A673 (cell line): ENCODE results near the gene CBX8. TPM values are rescaled to one million over a fixed set of nuclear protein-coding genes. Genes with fewer than 3 reads are reported as not detected.
A peak's percentile ranks its signal among the peaks of the same experiment; 100 is the strongest.

ENCODE experiments used
- BruUV-seq: library from RNA; stranded (reverse); fragments of 400-500 nt; replicated peaks from 2 replicates; lab custom pipeline; 2021; lab: Mats Ljungman, UMichigan
- CTCF ChIA-PET: fragments of 300-600 bp; sonication (Branson Sonifier 250); formaldehyde crosslinking; loops from one replicate; lab custom pipeline; 2022; ENCODE audit warnings: antibody characterized with exemption; lab: Charles Lee
- POLR2A ChIA-PET: fragments of 300-600 bp; sonication (Branson Sonifier 250); formaldehyde crosslinking; loops from one replicate; lab custom pipeline; 2022; ENCODE audit warnings: antibody characterized with exemption; ENCODE audit not compliant: low non-redundant PET; lab: Charles Lee
- DNase-seq: peaks from one replicate; pipeline ENCODE4 v3.0.0-alpha.2; 2015; ENCODE audit warnings: low spot score
- H3K27ac ChIP-seq: fragments of 200-600 bp; sonication (generic); 2 replicates; pipeline ENCODE4 v1.5.1; 2016; ENCODE audit warnings: mixed run types, low read depth, mild to moderate bottlenecking, mixed read lengths, antibody characterized with exemption, low read length; ENCODE audit not compliant: poor library complexity, severe bottlenecking
- H3K27me3 ChIP-seq: fragments of 200-600 bp; sonication (generic); replicated peaks from 2 replicates; pipeline ENCODE4 v1.6.1; 2017; ENCODE audit warnings: mixed run types, low read depth, mild to moderate bottlenecking, mixed read lengths, antibody characterized with exemption, low read length; ENCODE audit not compliant: insufficient read depth, poor library complexity
- H3K36me3 ChIP-seq: fragments of 200-600 bp; sonication (generic); 2 replicates; pipeline ENCODE4 v1.6.1; 2016; ENCODE audit warnings: mixed run types, mild to moderate bottlenecking, mixed read lengths, antibody characterized with exemption, low read length; ENCODE audit not compliant: insufficient read depth, poor library complexity, severe bottlenecking
- H3K4me1 ChIP-seq: fragments of 200-600 bp; sonication (generic); 2 replicates; pipeline ENCODE4 v1.6.1; 2017; ENCODE audit warnings: mixed run types, mild to moderate bottlenecking, mixed read lengths, antibody characterized with exemption, low read length; ENCODE audit not compliant: insufficient read depth, poor library complexity, severe bottlenecking
- H3K4me3 ChIP-seq: fragments of 200-600 bp; sonication (generic); 2 replicates; pipeline ENCODE4 v1.5.1; 2016; ENCODE audit warnings: low read depth, mixed run types, mild to moderate bottlenecking, mixed read lengths, low read length; ENCODE audit not compliant: poor library complexity, severe bottlenecking
- H3K9me3 ChIP-seq: fragments of 200-600 bp; sonication (generic); 2 replicates; pipeline ENCODE4 v1.6.1; 2016; ENCODE audit warnings: mixed run types, low read depth, mild to moderate bottlenecking, mixed read lengths, antibody characterized with exemption, low read length; ENCODE audit not compliant: poor library complexity, severe bottlenecking
- CTCF ChIP-seq: fragments of 300-800, 200-600 bp; sonication (generic); conservative IDR thresholded peaks from 2 replicates; pipeline ENCODE4 v1.5.1; 2017; ENCODE audit warnings: low read depth, mild to moderate bottlenecking, antibody characterized with exemption, low read length, moderate library complexity, mixed read lengths
- EZH2 ChIP-seq: fragments of 200-600 bp; sonication (generic); IDR thresholded peaks from 2 replicates; pipeline ENCODE4 v1.6.1; 2017; ENCODE audit warnings: borderline replicate concordance, low read depth, mild to moderate bottlenecking, mixed read lengths, antibody characterized with exemption, low read length; ENCODE audit not compliant: poor library complexity, severe bottlenecking
- intact Hi-C: fragments of 100-400 bp; cut with micrococcal nuclease; formaldehyde crosslinking; loops from one replicate; pipeline ENCODE4 v1.10.0; 2022; ENCODE audit not compliant: unreplicated experiment
- total RNA-seq: library from RNA; stranded (reverse); gene quantifications from 2 replicates; pipeline ENCODE4 v1.2.3, GENCODE V29; 2021

Gene CBX8
- total RNA-seq, 1 experiment from 2014 or later, result 27.0 TPM

GRCh38 chr17:79833110-79833450, 36.2 kb upstream of the CBX8 start:
- ChIA-PET POLR2A (interaction anchor here (0.8 kb wide), 1 partner anchor 8 kb away, joined by 4 read pairs; no protein-coding TSS in a partner anchor), CTCF (interaction anchor here (0.6 kb wide), 3 partner anchors 17 to 21 kb away, joined by 3 to 6 read pairs (median 3); no protein-coding TSS in a partner anchor)
- H3K27ac ChIP-seq, result no peak overlapping the region
- H3K9me3 ChIP-seq, result no peaks in the 10 kb centered on the region
- intact Hi-C loops, result loop anchor here (10.0 kb wide), 1 partner anchor 88 kb away; no protein-coding TSS in a partner anchor
- H3K4me1 ChIP-seq, result peaks cover 90% of the 10 kb centered on the region
- H3K27me3 ChIP-seq, result no peaks in the 10 kb centered on the region
- TF ChIP-seq EZH2, result no peak
- TF ChIP-seq CTCF, result no peak
- H3K36me3 ChIP-seq, result peaks cover 23% of the 10 kb centered on the region
- BruUV-seq, result no TSS peak
- peak overlapping the region; percentile 20 for H3K4me3 ChIP-seq
- no peak for DNase-seq

- peaks cover 23% of the 10 kb centered on the region for H3K36me3 ChIP-seq
- peak overlapping the region; percentile 58 for H3K27ac ChIP-seq
- no TSS peak for BruUV-seq
- TF ChIP-seq EZH2 (no peak), CTCF (no peak)
- H3K4me1 ChIP-seq, result peaks cover 91% of the 10 kb centered on the region
- no peaks in the 10 kb centered on the region for H3K9me3 ChIP-seq
- peak overlapping the region; percentile 20 for H3K4me3 ChIP-seq
- CTCF ChIA-PET, result interaction anchor here (0.6 to 0.7 kb wide), 4 partner anchors 17 to 35 kb away, joined by 3 to 6 read pairs (median 3); no protein-coding TSS in a partner anchor
- no peaks in the 10 kb centered on the region for H3K27me3 ChIP-seq
- DNase-seq, result peak; percentile 75
- intact Hi-C loops, result loop anchor here (10.0 kb wide), 1 partner anchor 88 kb away; no protein-coding TSS in a partner anchor
- POLR2A ChIA-PET, result interaction anchor here (0.8 kb wide), 1 partner anchor 7 kb away, joined by 4 read pairs; no protein-coding TSS in a partner anchor
Measured at GRCh38 chr17:79832218-79833109, 35.6 kb upstream of the CBX8 start.

- DNase-seq, result no peak
- no TSS peak for BruUV-seq
- TF ChIP-seq EZH2, result no peak
- TF ChIP-seq CTCF, result no peak
- Histone ChIP-seq H3K27me3 (no peaks in the 10 kb centered on the region), H3K9me3 (no peaks in the 10 kb centered on the region), H3K36me3 (peaks cover 23% of the 10 kb centered on the region), H3K4me1 (peaks cover 91% of the 10 kb centered on the region), H3K27ac (peak overlapping the region; percentile 58), H3K4me3 (no peak overlapping the region)
- CTCF ChIA-PET, result interaction anchor here (0.7 kb wide), 1 partner anchor 34 kb away, joined by 3 read pairs; no protein-coding TSS in a partner anchor
- intact Hi-C loops, result loop anchor here (10.0 kb wide), 1 partner anchor 87 kb away; no protein-coding TSS in a partner anchor
- POLR2A ChIA-PET, result no interaction called here
Measured at GRCh38 chr17:79831265-79832217, 34.7 kb upstream of the CBX8 start.
